HAP-1 (cell line): ENCODE results near the gene SPATA6L.

ENCODE experiments used
- DNase-seq, 2 experiments: peaks; one replicate each; pipeline ENCODE4 v3.0.0-alpha.2; 2016 to 2020; ENCODE audit warnings: low spot score in 2 of 2
- H3K27me3 ChIP-seq: fragments of 250-450 bp; sonication (Bioruptor Pico); 2 replicates; pipeline ENCODE4 v1.5.1; 2020; ENCODE audit warnings: low read depth, mild to moderate bottlenecking, moderate library complexity
- H3K36me3 ChIP-seq: fragments of 250-450 bp; sonication (Bioruptor Pico); replicated peaks from 2 replicates; pipeline ENCODE4 v1.5.1; 2020; ENCODE audit warnings: mild to moderate bottlenecking
- H3K4me1 ChIP-seq: fragments of 250-450 bp; sonication (Bioruptor Pico); 2 replicates; pipeline ENCODE4 v1.5.1; 2020; ENCODE audit warnings: mild to moderate bottlenecking
- H3K4me3 ChIP-seq: fragments of 250-450 bp; sonication (Bioruptor Pico); 2 replicates; pipeline ENCODE4 v1.5.1; 2020; ENCODE audit warnings: mild to moderate bottlenecking, moderate library complexity
- H3K9me3 ChIP-seq: fragments of 250-450 bp; sonication (Bioruptor Pico); 2 replicates; pipeline ENCODE4 v1.5.1; 2020; ENCODE audit warnings: mild to moderate bottlenecking, moderate library complexity
- in situ Hi-C: fragments of 300-500 bp; cut with MboI; formaldehyde crosslinking; loops from 3 replicates; pipeline ENCODE4 v1.14.3; 2020; ENCODE audit warnings: low sequenced_read_pairs, inconsistent platforms, mixed read lengths

The SPATA6L gene

DNA sequence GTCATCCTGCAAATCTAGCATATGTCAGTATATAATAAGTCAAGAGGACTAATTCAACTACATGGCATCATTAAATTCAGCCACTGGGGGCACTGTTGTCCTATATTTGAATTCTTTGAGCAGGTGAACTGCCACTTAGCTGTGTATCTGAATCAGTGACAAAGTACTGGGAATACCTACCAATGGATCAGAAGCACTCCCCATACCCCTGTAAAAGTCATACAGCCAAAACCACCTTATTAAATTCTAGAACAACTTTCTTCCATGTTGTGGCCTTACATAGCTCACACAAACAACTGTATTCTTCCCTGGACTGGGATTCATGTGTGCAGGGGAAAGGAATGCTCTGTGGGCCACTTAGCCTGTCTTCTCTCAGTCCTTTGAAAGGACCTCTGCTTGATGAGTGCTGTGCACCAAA, 61.6 kb downstream of the SPATA6L start:
- no peaks in the 10 kb centered on the region for H3K36me3 ChIP-seq
- H3K9me3 ChIP-seq: no peaks in the 10 kb centered on the region
- H3K4me1 ChIP-seq: peaks cover 13% of the 10 kb centered on the region
- in situ Hi-C loops: no loop called here
- H3K27me3 ChIP-seq: no peaks in the 10 kb centered on the region
- no peak overlapping the region for H3K4me3 ChIP-seq
- peak; percentile 75 to 90 for DNase-seq

DNA sequence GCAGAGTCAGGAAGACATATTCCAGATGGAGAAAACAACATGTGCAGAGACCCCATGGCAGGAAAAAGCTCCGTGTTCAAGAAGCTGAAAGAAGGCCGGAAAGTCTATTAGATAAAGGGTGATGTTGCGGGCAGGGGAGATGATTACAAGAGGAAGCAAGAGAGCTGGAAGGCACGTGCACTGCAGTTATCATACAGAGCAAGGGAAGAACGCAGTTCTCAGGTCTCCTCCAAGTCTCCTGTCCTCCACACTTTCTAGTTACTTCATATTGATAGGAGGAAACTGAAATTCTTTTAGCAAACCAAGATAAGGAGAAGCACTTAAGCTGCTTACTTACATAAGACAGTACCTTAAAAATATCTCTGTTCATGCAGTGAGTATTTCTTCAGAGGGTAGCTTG, 62.5 kb downstream of the SPATA6L start:
- in situ Hi-C loops: no loop called here
- no peaks in the 10 kb centered on the region for H3K9me3 ChIP-seq
- H3K4me1 ChIP-seq: peaks cover 13% of the 10 kb centered on the region
- H3K4me3 ChIP-seq: no peak overlapping the region
- H3K36me3 ChIP-seq: no peaks in the 10 kb centered on the region
- no peaks in the 10 kb centered on the region for H3K27me3 ChIP-seq
- no peak for DNase-seq

DNA sequence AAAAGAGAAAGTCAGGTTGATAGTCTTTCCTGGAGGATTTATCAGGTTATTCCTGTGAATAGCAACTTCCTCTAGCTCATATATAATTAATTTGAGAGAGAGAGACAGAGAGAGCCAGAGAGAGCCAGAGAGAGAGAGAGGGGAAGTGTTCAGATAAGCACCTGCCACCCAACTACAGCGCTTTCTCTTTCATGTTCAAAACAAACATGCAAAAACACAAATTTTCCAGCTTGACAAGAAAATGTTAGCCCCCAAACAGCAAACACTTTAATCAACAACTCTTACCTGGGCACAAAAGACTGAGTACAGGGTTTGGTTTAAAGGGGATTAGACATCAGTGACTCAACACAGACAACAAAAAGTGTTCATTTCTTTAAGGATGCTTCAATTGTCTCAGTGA, 65.9 kb downstream of the SPATA6L start:
- Histone ChIP-seq H3K27me3 (no peaks in the 10 kb centered on the region), H3K9me3 (no peaks in the 10 kb centered on the region), H3K4me3 (no peak overlapping the region), H3K4me1 (peaks cover 13% of the 10 kb centered on the region), H3K36me3 (no peaks in the 10 kb centered on the region)
- in situ Hi-C loops: no loop called here
- DNase-seq: no peak

DNA sequence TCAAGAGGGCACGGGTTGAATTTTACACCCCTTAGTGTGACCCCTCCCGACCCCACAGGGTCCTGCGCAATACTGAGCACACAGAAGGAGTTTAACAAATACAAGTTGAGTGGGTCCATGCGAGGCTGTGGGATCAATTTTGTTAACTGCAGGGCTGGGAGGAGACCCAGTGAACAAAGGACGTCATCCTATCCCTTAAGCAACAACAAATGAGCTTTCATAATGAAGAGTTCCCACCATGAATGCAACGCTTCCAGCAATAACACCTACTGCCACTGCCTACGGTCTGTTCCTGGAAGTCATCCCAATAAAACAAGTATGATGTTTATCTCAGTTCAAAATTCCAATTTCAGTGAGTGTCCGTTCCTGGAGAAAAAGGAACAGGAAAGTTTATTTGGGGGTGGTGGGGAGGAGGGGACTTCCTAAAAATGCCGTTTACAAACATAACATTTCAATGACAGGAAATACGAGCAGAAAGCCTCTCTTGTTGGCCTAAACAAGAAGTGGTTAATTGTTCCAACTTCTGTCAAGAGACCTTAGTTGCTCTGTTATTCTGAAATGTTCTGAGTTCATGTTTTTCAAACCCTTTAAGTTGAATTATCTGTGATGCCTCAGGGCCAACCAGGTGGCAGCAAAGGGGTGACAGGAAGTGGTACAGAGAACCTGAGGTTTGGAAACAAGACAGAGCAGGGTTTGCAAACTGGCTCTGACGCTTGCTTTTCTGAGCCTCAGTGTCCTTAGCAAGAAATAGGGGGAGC, 69.9 kb downstream of the SPATA6L start:
- Histone ChIP-seq H3K4me3 (no peak overlapping the region), H3K9me3 (no peaks in the 10 kb centered on the region), H3K4me1 (peaks cover 10% of the 10 kb centered on the region), H3K36me3 (no peaks in the 10 kb centered on the region), H3K27me3 (no peaks in the 10 kb centered on the region)
- no peak for DNase-seq
- in situ Hi-C loops: no loop called here

DNA sequence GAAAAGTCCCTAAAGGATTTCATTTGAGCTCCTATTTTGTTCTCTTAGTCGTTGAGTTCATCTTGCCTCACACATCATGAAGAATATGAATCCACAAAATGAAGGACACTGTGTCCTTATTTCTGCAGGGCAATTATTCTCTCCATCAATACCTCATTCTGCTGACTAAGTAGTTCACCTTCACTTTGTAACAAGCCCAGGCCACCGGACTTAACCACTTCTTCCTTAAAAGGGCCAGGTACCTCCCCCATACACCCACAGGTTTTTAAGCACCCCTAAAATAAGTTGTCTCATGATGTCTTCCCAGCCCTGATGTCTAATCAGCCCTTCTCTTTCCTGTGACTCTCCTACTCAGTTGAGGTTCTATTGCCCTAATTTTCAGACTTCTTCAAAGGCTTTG, 71.3 kb downstream of the SPATA6L start:
- in situ Hi-C loops: no loop called here
- H3K9me3 ChIP-seq: no peaks in the 10 kb centered on the region

DNA sequence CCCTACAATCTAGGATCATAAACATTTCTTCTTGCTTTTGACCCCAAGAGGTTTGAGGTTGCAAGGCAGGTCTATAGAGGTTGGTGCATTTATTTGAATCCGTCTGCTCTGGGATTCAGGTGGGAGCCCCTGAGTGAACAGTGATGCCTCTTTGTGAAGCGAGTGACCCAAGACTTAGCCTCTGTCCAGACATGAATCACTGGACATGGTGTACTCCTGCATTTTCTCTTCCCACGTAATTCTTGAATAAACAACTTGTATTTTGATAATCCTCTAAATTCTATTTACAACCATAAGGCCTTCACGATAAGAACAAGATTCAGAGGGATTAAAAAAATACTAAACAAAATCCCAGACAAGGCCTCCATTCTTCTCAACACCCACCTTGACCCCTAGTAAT, 71.7 kb downstream of the SPATA6L start:
- no peaks in the 10 kb centered on the region for H3K27me3 ChIP-seq
- H3K4me3 ChIP-seq: no peak overlapping the region
- DNase-seq: no peak
- no peaks in the 10 kb centered on the region for H3K36me3 ChIP-seq
- no peaks in the 10 kb centered on the region for H3K9me3 ChIP-seq
- in situ Hi-C loops: no loop called here
- H3K4me1 ChIP-seq: peaks cover 19% of the 10 kb centered on the region

More for the DNA sequence above, 71.3 kb downstream of the SPATA6L start:
- no peak for DNase-seq
- H3K4me3 ChIP-seq: no peak overlapping the region
- peaks cover 19% of the 10 kb centered on the region for H3K4me1 ChIP-seq
- H3K36me3 ChIP-seq: no peaks in the 10 kb centered on the region
- H3K27me3 ChIP-seq: no peaks in the 10 kb centered on the region

DNA sequence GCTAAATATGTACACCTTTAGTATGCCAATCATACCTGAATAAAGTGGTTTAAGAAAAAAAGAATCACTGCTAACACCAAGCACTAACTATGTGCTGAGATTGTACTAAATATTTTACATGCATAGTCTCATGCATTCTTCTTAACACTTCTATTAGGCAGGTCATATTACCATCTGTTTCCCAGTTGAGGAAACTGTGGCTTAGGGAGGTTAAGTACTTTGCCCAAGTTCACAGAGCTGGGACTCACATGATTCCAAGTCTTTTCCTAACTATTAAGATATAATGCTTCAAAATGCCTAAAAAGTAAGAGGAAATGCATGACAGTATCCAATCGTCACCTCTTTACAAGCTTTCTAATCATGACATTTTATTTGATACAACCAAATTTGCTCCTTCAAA, 73.4 kb downstream of the SPATA6L start:
- Histone ChIP-seq H3K4me3 (no peak overlapping the region), H3K36me3 (no peaks in the 10 kb centered on the region), H3K27me3 (no peaks in the 10 kb centered on the region), H3K9me3 (no peaks in the 10 kb centered on the region), H3K4me1 (peaks cover 13% of the 10 kb centered on the region)
- in situ Hi-C loops: no loop called here
- DNase-seq: no peak

DNA sequence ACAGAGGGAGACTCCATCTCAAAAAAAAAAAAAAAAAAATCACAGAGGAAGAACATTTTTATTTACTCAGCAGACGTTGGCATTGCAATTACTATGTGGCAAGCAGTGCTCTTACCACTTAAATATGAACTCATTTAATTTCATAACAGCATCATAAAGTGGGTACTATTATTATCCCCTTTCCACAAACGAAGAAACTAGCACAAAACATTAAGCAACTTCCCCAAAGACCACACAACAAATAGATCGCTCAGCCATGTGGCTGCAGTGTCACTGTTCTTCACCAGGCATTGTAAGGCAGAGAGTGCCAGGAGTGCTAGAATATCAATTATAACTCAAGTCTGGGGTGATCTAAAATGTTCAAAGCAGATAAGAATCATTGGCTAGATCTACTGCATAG, 74.0 kb downstream of the SPATA6L start:
- no peak for DNase-seq
- Histone ChIP-seq H3K36me3 (no peaks in the 10 kb centered on the region), H3K4me3 (no peak overlapping the region), H3K4me1 (peaks cover 13% of the 10 kb centered on the region), H3K9me3 (no peaks in the 10 kb centered on the region), H3K27me3 (no peaks in the 10 kb centered on the region)
- in situ Hi-C loops: no loop called here

DNA sequence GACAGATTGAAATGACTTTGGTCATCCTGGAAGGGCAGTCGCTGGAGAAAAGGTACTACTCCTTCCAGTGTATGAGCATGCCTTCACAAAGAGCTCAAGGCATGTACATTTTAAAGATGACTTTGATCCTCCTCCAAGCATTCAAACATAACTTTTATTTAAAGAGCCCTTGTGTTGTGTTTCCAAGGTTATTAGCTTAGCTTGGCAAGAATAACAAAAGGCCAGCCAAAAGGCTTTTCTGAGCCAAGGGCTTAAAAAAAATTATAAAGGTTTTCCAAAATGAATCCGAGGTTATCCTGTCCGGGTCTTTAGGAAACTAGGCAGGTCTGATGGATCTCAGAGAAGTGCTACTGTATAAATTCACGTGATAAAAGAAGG, 75.2 kb downstream of the SPATA6L start:
- DNase-seq: peak; percentile 20 to 78
- Histone ChIP-seq H3K36me3 (no peaks in the 10 kb centered on the region), H3K27me3 (no peaks in the 10 kb centered on the region), H3K4me1 (peaks cover 13% of the 10 kb centered on the region), H3K4me3 (no peak overlapping the region), H3K9me3 (no peaks in the 10 kb centered on the region)
- in situ Hi-C loops: no loop called here

DNA sequence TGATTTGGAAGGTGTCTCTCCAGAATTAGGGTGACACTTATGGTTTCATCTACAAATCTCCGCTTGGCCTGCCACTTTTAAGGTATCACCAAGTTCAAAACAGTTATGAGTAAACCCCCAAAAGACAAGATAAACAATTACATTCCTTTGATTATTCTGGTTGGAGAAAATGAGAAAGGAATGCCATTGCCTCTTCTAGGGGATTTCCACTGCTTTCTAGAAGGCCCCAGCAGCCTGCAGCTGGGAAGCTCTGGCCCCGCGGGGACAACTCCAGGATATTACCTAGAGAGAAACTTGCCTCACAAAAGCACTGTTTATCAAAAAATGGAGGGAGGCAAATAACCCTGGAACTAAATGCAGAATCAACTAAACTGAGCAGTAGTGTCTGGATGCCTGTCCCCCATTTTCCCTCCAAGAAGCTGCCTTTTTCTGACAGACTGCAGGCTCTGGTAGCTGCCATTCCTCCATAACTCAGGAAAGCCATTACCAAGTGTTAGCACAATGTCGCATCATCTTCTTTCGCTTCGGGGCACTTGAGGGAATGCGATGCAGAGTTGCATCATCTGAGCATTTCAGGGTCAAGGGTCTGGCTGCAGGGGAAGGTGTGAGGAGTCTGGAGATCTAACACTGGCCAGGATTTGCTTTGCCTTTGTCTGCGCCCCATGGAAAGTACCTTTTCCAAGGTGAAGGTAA, 75.7 kb downstream of the SPATA6L start:
- in situ Hi-C loops: no loop called here
- Histone ChIP-seq H3K27me3 (no peaks in the 10 kb centered on the region), H3K36me3 (no peaks in the 10 kb centered on the region), H3K4me1 (peaks cover 13% of the 10 kb centered on the region), H3K4me3 (no peak overlapping the region), H3K9me3 (no peaks in the 10 kb centered on the region)
- no peak for DNase-seq

DNA sequence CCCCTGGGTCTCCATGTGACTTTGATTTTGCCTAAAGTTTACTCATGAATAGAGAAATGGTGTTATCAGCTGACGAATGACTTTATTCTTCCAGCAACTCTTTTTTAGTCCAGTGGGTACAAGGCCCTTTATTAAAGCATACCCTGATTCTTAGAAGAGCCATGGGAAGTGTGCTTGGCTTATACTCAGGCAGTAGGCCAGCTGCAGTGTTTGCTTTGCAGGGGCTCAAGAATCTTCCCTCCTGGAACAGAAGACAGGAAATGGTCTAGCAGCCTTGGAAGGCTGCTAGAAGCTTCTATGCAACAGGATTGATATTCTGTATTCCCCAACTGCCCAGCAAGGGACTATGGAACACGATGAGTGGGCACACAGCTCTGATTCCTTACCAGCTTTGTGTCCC, 77.6 kb downstream of the SPATA6L start:
- in situ Hi-C loops: no loop called here
- H3K36me3 ChIP-seq: no peaks in the 10 kb centered on the region

DNA sequence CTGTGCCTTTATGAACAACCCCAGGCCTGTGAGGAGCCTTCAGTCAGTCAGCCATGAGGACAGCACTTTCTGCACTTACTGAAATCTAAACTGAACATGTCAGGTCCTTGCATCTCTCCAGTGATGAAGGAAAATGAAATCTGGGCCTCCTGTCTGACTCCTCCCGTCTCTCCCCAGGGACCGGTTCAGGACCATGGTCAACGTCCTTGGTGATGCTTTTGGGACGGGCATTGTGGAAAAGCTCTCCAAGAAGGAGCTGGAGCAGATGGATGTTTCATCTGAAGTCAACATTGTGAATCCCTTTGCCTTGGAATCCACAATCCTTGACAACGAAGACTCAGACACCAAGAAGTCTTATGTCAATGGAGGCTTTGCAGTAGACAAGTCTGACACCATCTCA, 81.1 kb downstream of the SPATA6L start:
- DNase-seq: peak in 1 of 2 experiments; percentile 26
- H3K4me3 ChIP-seq: no peak overlapping the region
- H3K4me1 ChIP-seq: peaks cover 18% of the 10 kb centered on the region
- no peaks in the 10 kb centered on the region for H3K36me3 ChIP-seq
- in situ Hi-C loops: no loop called here
- H3K27me3 ChIP-seq: no peaks in the 10 kb centered on the region
- H3K9me3 ChIP-seq: no peaks in the 10 kb centered on the region

More for the DNA sequence above, 77.6 kb downstream of the SPATA6L start:
- DNase-seq: no peak
- Histone ChIP-seq H3K4me1 (peaks cover 13% of the 10 kb centered on the region), H3K27me3 (no peaks in the 10 kb centered on the region), H3K4me3 (no peak overlapping the region), H3K9me3 (no peaks in the 10 kb centered on the region)

DNA sequence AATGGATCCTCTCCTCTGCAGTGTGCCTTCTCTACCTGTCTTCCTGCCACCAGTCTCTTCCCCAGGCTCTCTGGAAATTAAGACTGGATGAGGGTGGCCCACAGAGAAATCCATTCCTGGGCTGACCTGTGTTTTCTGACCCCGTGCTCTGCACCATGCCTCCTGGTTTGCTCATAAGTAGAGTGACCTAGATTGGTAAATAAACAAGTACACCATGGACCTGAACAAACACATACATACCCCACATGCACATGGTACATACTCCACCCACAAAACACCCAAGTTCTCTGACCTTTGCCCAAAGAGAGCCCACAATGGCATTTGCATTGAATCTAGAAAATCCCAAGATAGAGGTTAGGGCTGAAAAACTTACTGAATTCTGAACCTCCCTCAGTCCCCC, 81.6 kb downstream of the SPATA6L start:
- H3K9me3 ChIP-seq: no peaks in the 10 kb centered on the region
- H3K4me1 ChIP-seq: peaks cover 18% of the 10 kb centered on the region
- DNase-seq: no peak
- in situ Hi-C loops: no loop called here
- no peaks in the 10 kb centered on the region for H3K27me3 ChIP-seq
- H3K36me3 ChIP-seq: no peaks in the 10 kb centered on the region
- H3K4me3 ChIP-seq: no peak overlapping the region

DNA sequence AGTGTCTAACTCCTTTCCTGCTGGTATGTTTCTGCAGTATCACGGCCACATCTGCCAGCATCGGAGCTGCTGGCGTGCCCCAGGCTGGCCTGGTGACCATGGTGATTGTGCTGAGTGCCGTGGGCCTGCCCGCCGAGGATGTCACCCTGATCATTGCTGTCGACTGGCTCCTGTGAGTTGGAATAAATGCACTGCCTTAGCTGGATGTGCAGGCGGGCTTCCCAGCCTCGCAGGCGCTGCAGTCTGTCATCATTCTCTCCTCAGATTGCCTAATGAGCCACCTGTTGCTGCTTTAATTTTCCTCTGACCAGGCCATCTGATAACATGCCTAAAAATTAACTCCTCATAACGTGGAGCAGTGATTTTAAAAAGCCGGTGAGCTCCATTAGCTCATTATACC, 83.3 kb downstream of the SPATA6L start:
- in situ Hi-C loops: no loop called here
- Histone ChIP-seq H3K27me3 (no peaks in the 10 kb centered on the region), H3K9me3 (no peaks in the 10 kb centered on the region), H3K36me3 (no peaks in the 10 kb centered on the region), H3K4me3 (no peak overlapping the region), H3K4me1 (peaks cover 18% of the 10 kb centered on the region)
- no peak for DNase-seq
